Stimulated activated CD4-positive, alpha-beta T cell treated with anti-CD3 and anti-CD28 coated beads, Interleukin-12 subunit alpha, Interleukin-12 subunit beta, amount 100 ng/mL, for 4 hours (primary cell): ENCODE data around the gene TRNT1.

Experiments used
- DNase-seq: peaks from one replicate; pipeline ENCODE4 v3.0.0-alpha.2; 2020

The TRNT1 gene

GRCh38 chr3:3179407-3180094, 52.8 kb downstream of the TRNT1 start, which contains the start of gene CRBN:
Gene CRBN, minus strand, starts transcription at chr3:3179691. Its CDS starts 4 bp downstream, at chr3:3179687.
- DNase-seq = peak; percentile 82

- no peak for DNase-seq
Measured at GRCh38 chr3:3180456-3180855, 53.7 kb downstream of the TRNT1 start.

GRCh38 chr3:3184876-3185275, 58.1 kb downstream of the TRNT1 start:
- no peak for DNase-seq

GRCh38 chr3:3189102-3189727, 62.5 kb downstream of the TRNT1 start:
- DNase-seq = no peak

- no peak for DNase-seq
Measured at GRCh38 chr3:3189961-3190360, 63.2 kb downstream of the TRNT1 start.

- no peak for DNase-seq
Measured at GRCh38 chr3:3191675-3192285, 65.0 kb downstream of the TRNT1 start.

GRCh38 chr3:3192286-3192675, 65.5 kb downstream of the TRNT1 start:
- DNase-seq = no peak

- DNase-seq = no peak
Measured at GRCh38 chr3:3194861-3195260, 68.1 kb downstream of the TRNT1 start.

- DNase-seq = no peak
Measured at GRCh38 chr3:3196148-3196861, 69.6 kb downstream of the TRNT1 start.
